AG10803 (cell line): Measurements from ENCODE around the gene NPEPPS.

Experiments used
- DNase-seq: peaks from one replicate; pipeline ENCODE4 v3.0.0; 2010; ENCODE audit warnings: low read depth
- H3K4me3 ChIP-seq: 2 replicates; pipeline ENCODE4 v1.5.1; 2011; ENCODE audit warnings: mild to moderate bottlenecking, low read length, control low read depth
- CTCF ChIP-seq: conservative IDR thresholded peaks from 2 replicates; pipeline ENCODE4 v1.5.1; 2011; ENCODE audit warnings: mild to moderate bottlenecking, low read length, control low read depth, inconsistent platforms

The NPEPPS gene

GRCh38 chr17:47605011-47605410 is 74.1 kb downstream of the NPEPPS start:
- no peak overlapping the region for H3K4me3 ChIP-seq
- TF ChIP-seq CTCF, result no peak
- DNase-seq, result peak; percentile 25

GRCh38 chr17:47607481-47607880 is 76.6 kb downstream of the NPEPPS start:
- no peak for TF ChIP-seq CTCF
- no peak overlapping the region for H3K4me3 ChIP-seq
- no peak for DNase-seq

- TF ChIP-seq CTCF, result no peak
- peak; percentile 59 for DNase-seq
Observed at GRCh38 chr17:47611372-47612350, 80.8 kb downstream of the NPEPPS start.

GRCh38 chr17:47615766-47616424 is 85.0 kb downstream of the NPEPPS start:
- H3K4me3 ChIP-seq, result no peak overlapping the region
- DNase-seq, result peak; percentile 50
- TF ChIP-seq CTCF, result peak; percentile 69

More at GRCh38 chr17:47611372-47612350, 80.8 kb downstream of the NPEPPS start:
- no peak overlapping the region for H3K4me3 ChIP-seq

GRCh38 chr17:47618410-47618809 is 87.5 kb downstream of the NPEPPS start:
- no peak overlapping the region for H3K4me3 ChIP-seq
- peak; percentile 47; the same call in 1 of the 2 replicates for TF ChIP-seq CTCF
- peak; percentile 14 for DNase-seq

GRCh38 chr17:47620503-47621245 is 89.8 kb downstream of the NPEPPS start:
- no peak overlapping the region for H3K4me3 ChIP-seq
- no peak for DNase-seq
- TF ChIP-seq CTCF, result no peak
